ENCODE data around the gene NLRP6.

DNA sequence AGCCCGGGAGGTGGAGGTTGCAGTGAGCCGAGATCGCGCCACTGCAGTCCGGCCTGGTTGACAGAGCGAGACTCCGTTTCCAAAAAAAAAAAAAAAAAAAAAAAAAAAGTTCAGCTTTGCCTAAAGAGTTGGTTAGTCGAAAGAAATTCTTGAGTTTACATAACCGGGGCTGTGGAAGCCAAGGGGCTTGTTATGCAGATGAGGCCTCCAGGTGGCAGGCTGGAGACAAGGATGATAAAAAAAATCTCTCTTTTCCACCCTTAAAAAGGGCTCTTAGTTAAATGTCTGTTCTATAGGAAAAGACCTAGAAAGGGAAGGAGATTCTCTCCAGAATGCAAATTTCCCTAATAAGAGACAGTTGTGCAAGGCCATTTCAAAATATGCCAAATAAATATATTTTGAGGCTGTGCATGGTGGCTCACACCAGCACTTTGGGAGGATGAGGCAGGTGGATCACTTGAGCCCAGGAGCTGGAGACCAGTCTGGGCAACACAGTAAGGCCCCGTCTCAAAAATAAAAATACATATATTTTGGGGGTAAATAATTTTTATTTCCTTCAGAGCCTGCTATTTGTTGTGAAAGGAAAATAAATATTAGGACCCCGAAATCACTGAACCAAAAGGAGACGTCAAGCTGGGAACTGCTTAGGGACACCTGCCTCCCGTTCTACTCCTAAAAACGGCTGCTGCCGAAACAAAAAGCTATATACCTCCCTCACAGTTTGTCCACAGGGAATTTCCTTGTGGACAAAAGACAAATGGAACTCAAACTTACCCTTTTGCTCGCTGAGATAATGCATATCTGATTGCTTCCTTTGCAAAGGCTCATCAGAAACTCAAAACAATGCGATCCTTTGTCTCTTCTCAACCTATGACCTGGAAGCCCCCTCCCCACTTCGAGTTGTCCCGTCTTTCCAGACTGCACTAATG lies 27.0 kb downstream of the NLRP6 start:
- peak; percentile 61 for TF ChIP-seq CTCF (conservative IDR thresholded peaks at IDR 0.05)
- no peak for TF ChIP-seq EZH2 (IDR thresholded peaks at IDR 0.05; ENCODE audit: low read depth)

Data from PC-9 (cell line).